GM23248 (cell line): ENCODE measurements around the gene GTF2I.

Experiments
- EZH2 ChIP-seq: fragments of 200-600 bp; sonication (generic); IDR thresholded peaks from 2 replicates; pipeline ENCODE4 v1.6.1; 2018; ENCODE audit warnings: antibody characterized with exemption, mild to moderate bottlenecking; ENCODE audit not compliant: insufficient read depth, poor library complexity, severe bottlenecking
- EZH2phosphoT487 ChIP-seq: fragments of 200-600 bp; sonication (generic); IDR thresholded peaks from 2 replicates; pipeline ENCODE4 v1.6.1; 2018; ENCODE audit warnings: antibody characterized with exemption, moderate library complexity, mild to moderate bottlenecking, low read depth; ENCODE audit not compliant: insufficient read depth

DNA sequence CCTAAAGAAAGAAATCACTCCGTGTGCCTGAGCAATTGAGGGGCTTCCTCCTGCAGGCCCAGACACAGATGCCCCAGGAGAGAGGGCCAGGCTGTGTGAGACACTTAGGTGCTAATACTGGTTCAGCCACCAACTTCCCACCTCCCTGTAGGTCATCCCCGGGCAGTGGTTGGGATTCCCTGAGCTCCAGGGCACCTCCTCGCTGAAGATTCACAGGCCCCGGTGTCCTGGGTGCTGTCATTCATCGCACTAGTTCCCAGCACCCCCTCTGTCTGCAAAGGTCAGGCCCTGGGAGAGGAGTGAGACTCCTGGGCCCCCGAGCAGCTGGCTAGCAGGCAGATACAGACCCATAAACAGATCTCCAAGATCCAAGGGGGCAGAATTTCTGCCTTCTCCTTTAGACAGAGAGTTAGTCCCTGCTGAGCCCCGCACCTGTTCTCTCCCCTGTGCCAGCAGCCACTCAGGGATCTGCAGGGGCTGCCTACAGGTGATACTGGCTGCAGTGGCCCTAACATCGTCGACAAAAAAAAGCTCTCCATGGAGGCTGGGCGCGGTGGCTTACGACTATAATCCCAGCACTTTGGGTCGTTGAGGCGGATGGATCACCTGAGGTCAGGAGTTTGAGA, 38.2 kb upstream of the GTF2I start:
- TF ChIP-seq EZH2 (no peak), EZH2phosphoT487 (no peak)
